AG04449 (cell line): Measurements from ENCODE around the gene SCRN3.

Experiments used
- CTCF ChIA-PET: fragments of 350-600 bp; formaldehyde crosslinking; extraction: SDS; loops from one replicate; lab custom pipeline; 2021; ENCODE audit warnings: antibody characterized with exemption; lab: Yijun Ruan, JAX
- POLR2A ChIA-PET: fragments of 400-600, 350-600 bp; formaldehyde crosslinking; extraction: SDS; loops from one replicate; lab custom pipeline; 2020; ENCODE audit warnings: antibody characterized with exemption, inconsistent platforms; lab: Yijun Ruan, JAX
- DNase-seq: peaks from one replicate; pipeline ENCODE4 v3.0.0-alpha.2; 2010; ENCODE audit warnings: low read depth, low spot score
- H3K4me3 ChIP-seq: 2 replicates; pipeline ENCODE4 v1.5.1; 2011; ENCODE audit warnings: low read depth, mild to moderate bottlenecking, control low read depth, low read length
- CTCF ChIP-seq: IDR thresholded peaks from one replicate; pipeline ENCODE4 v1.5.1; 2011; ENCODE audit warnings: mild to moderate bottlenecking, moderate library complexity, low read length, control low read depth, inconsistent platforms; ENCODE audit not compliant: insufficient read depth; ENCODE audit errors: missing control alignments

The SCRN3 gene

GRCh38 chr2:174431902-174432301, 36.4 kb downstream of the SCRN3 start:
- no peak for TF ChIP-seq CTCF
- POLR2A ChIA-PET: no interaction called here
- no peak for DNase-seq
- CTCF ChIA-PET: interaction anchor here (1.3 kb wide), 1 partner anchor 31 kb away, joined by 3 read pairs; no protein-coding TSS in a partner anchor
- H3K4me3 ChIP-seq: no peak overlapping the region

- POLR2A ChIA-PET: no interaction called here
- no peak for TF ChIP-seq CTCF
- no peak for DNase-seq
- CTCF ChIA-PET: no interaction called here
- H3K4me3 ChIP-seq: no peak overlapping the region
These were observed 40.8 kb downstream of the SCRN3 start for GRCh38 chr2:174436351-174436750.

GRCh38 chr2:174438146-174438886, 42.8 kb downstream of the SCRN3 start:
- no peak for TF ChIP-seq CTCF
- no peak overlapping the region for H3K4me3 ChIP-seq
- no peak for DNase-seq
- CTCF ChIA-PET: interaction anchor here (1.6 kb wide), 1 partner anchor 25 kb away, joined by 3 read pairs; no protein-coding TSS in a partner anchor
- POLR2A ChIA-PET: no interaction called here

GRCh38 chr2:174439323-174439722, 43.8 kb downstream of the SCRN3 start:
- CTCF ChIA-PET: no interaction called here
- POLR2A ChIA-PET: no interaction called here
- DNase-seq: no peak
- H3K4me3 ChIP-seq: no peak overlapping the region
- no peak for TF ChIP-seq CTCF

- DNase-seq: no peak
- H3K4me3 ChIP-seq: no peak overlapping the region
- no peak for TF ChIP-seq CTCF
- CTCF ChIA-PET: no interaction called here
- POLR2A ChIA-PET: no interaction called here
These were observed 44.4 kb downstream of the SCRN3 start for GRCh38 chr2:174439950-174440349.
